Smooth muscle cell (in vitro differentiated cells): Measurements from ENCODE around the gene MAN2B1. TPM values are rescaled to one million over a fixed set of nuclear protein-coding genes. Genes with fewer than 3 reads are reported as not detected.
"Not testable (repeated sequence)": the region's sequence is repeated elsewhere in the genome, so short reads cannot be mapped to it uniquely, and the experiment has no call there.

Experiments
- DNase-seq: peaks from one replicate; lab custom pipeline; 2025; ENCODE audit not compliant: unreplicated experiment; lab: John Stamatoyannopoulos, UW
- H2AFZ ChIP-seq: fragments of 200-600 bp; sonication (generic); 2 replicates; pipeline ENCODE4 v1.6.0; 2016; ENCODE audit warnings: antibody characterized with exemption, low read depth, mild to moderate bottlenecking
- H3F3A ChIP-seq: fragments of 200-600 bp; sonication (generic); 2 replicates; pipeline ENCODE4 v1.6.0; 2017; ENCODE audit warnings: antibody characterized with exemption, low read depth
- H3K27ac ChIP-seq: fragments of 200-600 bp; sonication (generic); 2 replicates; pipeline ENCODE4 v1.5.1; 2016; ENCODE audit warnings: low read depth, mild to moderate bottlenecking
- H3K27me3 ChIP-seq: fragments of 200-600 bp; sonication (generic); 2 replicates; pipeline ENCODE4 v1.6.1; 2016; ENCODE audit warnings: low read depth, mild to moderate bottlenecking
- H3K36me3 ChIP-seq: fragments of 200-600 bp; sonication (generic); 2 replicates; pipeline ENCODE4 v1.5.1; 2016; ENCODE audit warnings: low read depth
- H3K4me1 ChIP-seq: fragments of 200-600 bp; sonication (generic); 2 replicates; pipeline ENCODE4 v1.5.1; 2016; ENCODE audit warnings: low read depth
- H3K4me2 ChIP-seq: fragments of 200-600 bp; sonication (generic); 2 replicates; pipeline ENCODE4 v1.6.0; 2016; ENCODE audit warnings: mild to moderate bottlenecking
- H3K4me3 ChIP-seq: fragments of 200-600 bp; sonication (generic); 2 replicates; pipeline ENCODE4 v1.5.1; 2016; ENCODE audit warnings: mild to moderate bottlenecking
- H3K79me2 ChIP-seq: fragments of 200-600 bp; sonication (generic); 2 replicates; pipeline ENCODE4 v1.6.0; 2016; ENCODE audit warnings: low read depth, mild to moderate bottlenecking
- H3K9ac ChIP-seq: fragments of 200-600 bp; sonication (generic); 2 replicates; pipeline ENCODE4 v1.6.0; 2016; ENCODE audit warnings: low read depth
- H3K9me3 ChIP-seq: fragments of 200-600 bp; sonication (generic); replicated peaks from 2 replicates; pipeline ENCODE4 v1.5.1; 2016; ENCODE audit warnings: low read depth
- H4K20me1 ChIP-seq: fragments of 200-600 bp; sonication (generic); 2 replicates; pipeline ENCODE4 v1.6.0; 2016; ENCODE audit warnings: low read depth
- CTCF ChIP-seq: fragments of 200-600 bp; sonication (generic); IDR thresholded peaks from 2 replicates; pipeline ENCODE4 v1.5.1; 2017; ENCODE audit warnings: borderline replicate concordance, mild to moderate bottlenecking, antibody characterized with exemption; ENCODE audit not compliant: insufficient read depth, poor library complexity, severe bottlenecking
- WGBS: methylation state at CpG from one replicate; pipeline ENCODE4 v1.1.7; 2016; ENCODE audit warnings: low lambda C conversion rate; 5-methylcytosine and 5-hydroxymethylcytosine counted together
- polyA plus RNA-seq: library from polyadenylated mRNA; unstranded; fragments of >200 nt; fragmentation: Nextera tagmentation; extraction: Ambion mirVana; gene quantifications from 2 replicates; pipeline ENCODE4 v1.2.1, GENCODE V29; 2016
- total RNA-seq: library from RNA; depleted of rRNA; stranded (reverse); fragments of >200 nt; gene quantifications from 2 replicates; pipeline ENCODE4 v1.2.3, GENCODE V29; 2014

The MAN2B1 gene
- total RNA-seq, result 69.2 and 77.9 TPM in 2 replicates
- polyA plus RNA-seq, result 46.1 and 51.0 TPM in 2 replicates

- Histone ChIP-seq H3K27ac (peak within 1 kb of the TSS; percentile 83), H3K4me3 (peak within 1 kb of the TSS; percentile 90), H3K79me2 (peaks cover 30% of the 10 kb centered on the region), H3K36me3 (no peaks in the 10 kb centered on the region), H3K4me1 (peaks cover 13% of the 10 kb centered on the region), H3K9me3 (no peaks in the 10 kb centered on the region), H3K9ac (peak within 1 kb of the TSS; percentile 93), H2AFZ (peak within 1 kb of the TSS; percentile 71), H3K4me2 (peak within 1 kb of the TSS; percentile 99), H4K20me1 (no peaks in the 10 kb centered on the region), H3F3A (no peaks in the 10 kb centered on the region), H3K27me3 (no peaks in the 10 kb centered on the region)
- TF ChIP-seq CTCF, result no peak
- peak; percentile 54 for DNase-seq
- WGBS, result 4% methylated on average over 45 of the region's 46 CpGs
Measured at GRCh38 chr19:12666265-12667048, at the start of gene MAN2B1, which contains the start of gene WDR83. Gene MAN2B1, minus strand, starts transcription at chr19:12666742. Its CDS starts 41 bp downstream, at chr19:12666701. Gene WDR83, plus strand, starts transcription at chr19:12666807. Its CDS starts 2,984 bp downstream, at chr19:12669791.

GRCh38 chr19:12715929-12716328, 49.4 kb upstream of the MAN2B1 start:
- no peak overlapping the region for H3K9ac ChIP-seq
- H3F3A ChIP-seq, result peaks cover 6% of the 10 kb centered on the region
- H4K20me1 ChIP-seq, result peaks cover 46% of the 10 kb centered on the region
- H3K79me2 ChIP-seq, result peaks cover 50% of the 10 kb centered on the region
- DNase-seq, result no peak
- 96% methylated on average over 3 of the region's 3 CpGs for WGBS
- no peaks in the 10 kb centered on the region for H3K9me3 ChIP-seq
- H3K27me3 ChIP-seq, result no peaks in the 10 kb centered on the region
- peaks cover 4% of the 10 kb centered on the region for H3K4me1 ChIP-seq
- H3K36me3 ChIP-seq, result peaks cover 3% of the 10 kb centered on the region
- H3K27ac ChIP-seq, result no peak overlapping the region
- no peak overlapping the region for H3K4me2 ChIP-seq
- H3K4me3 ChIP-seq, result no peak overlapping the region
- TF ChIP-seq CTCF, result no peak
- H2AFZ ChIP-seq, result no peak overlapping the region

GRCh38 chr19:12715102-12715501, 48.6 kb upstream of the MAN2B1 start:
- 97% methylated on average over 15 of the region's 15 CpGs for whole genome bisulfite sequencing
- Histone ChIP-seq H4K20me1 (peaks cover 38% of the 10 kb centered on the region), H3F3A (no peaks in the 10 kb centered on the region), H3K4me2 (no peak overlapping the region), H3K9ac (no peak overlapping the region), H3K4me3 (no peak overlapping the region), H3K9me3 (no peaks in the 10 kb centered on the region), H3K4me1 (no peaks in the 10 kb centered on the region), H2AFZ (no peak overlapping the region), H3K79me2 (peaks cover 41% of the 10 kb centered on the region), H3K36me3 (peaks cover 4% of the 10 kb centered on the region), H3K27ac (no peak overlapping the region), H3K27me3 (no peaks in the 10 kb centered on the region)
- no peak for DNase-seq
- no peak for TF ChIP-seq CTCF

GRCh38 chr19:12713304-12713703, 46.8 kb upstream of the MAN2B1 start:
- not testable (repeated sequence) for H3K9me3 ChIP-seq, H2AFZ ChIP-seq, DNase-seq, H3K27ac ChIP-seq, H3K4me3 ChIP-seq, H3K4me2 ChIP-seq, H3K36me3 ChIP-seq, H3K27me3 ChIP-seq, H3K4me1 ChIP-seq, H3K9ac ChIP-seq, H3F3A ChIP-seq
- H3K79me2 ChIP-seq, result peaks cover 23% of the 10 kb centered on the region
- peaks cover 22% of the 10 kb centered on the region for H4K20me1 ChIP-seq
- 96% methylated on average over 9 of the region's 9 CpGs for WGBS
